Neural cell (in vitro differentiated cells): ENCODE data around the gene TEDC1.

Experiments
- CTCF ChIP-seq: fragments of 450-650 bp; IDR thresholded peaks from 2 replicates; pipeline ENCODE4 v1.5.1; 2014; ENCODE audit warnings: antibody characterized with exemption, mild to moderate bottlenecking, moderate library complexity; ENCODE audit not compliant: poor library complexity, severe bottlenecking
- EP300 ChIP-seq: fragments of 450-650 bp; conservative IDR thresholded peaks from 2 replicates; pipeline ENCODE4 v1.6.1; 2014; ENCODE audit warnings: antibody characterized with exemption, mild to moderate bottlenecking, moderate library complexity; ENCODE audit not compliant: poor library complexity, severe bottlenecking
- EZH2 ChIP-seq: fragments of 200-600, 300-800 bp; shearing (Covaris generic), sonication (generic); IDR thresholded peaks from 2 replicates; pipeline ENCODE4 v1.6.1; 2014; ENCODE audit warnings: antibody characterized with exemption, low read length, borderline replicate concordance, mild to moderate bottlenecking; ENCODE audit not compliant: insufficient read depth, poor library complexity, severe bottlenecking
- MXI1 ChIP-seq: fragments of 450-650 bp; conservative IDR thresholded peaks from 2 replicates; pipeline ENCODE4 v1.6.1; 2014; ENCODE audit warnings: antibody characterized with exemption, mild to moderate bottlenecking; ENCODE audit not compliant: poor library complexity, severe bottlenecking
- POLR2AphosphoS5 ChIP-seq: IDR thresholded peaks from 2 replicates; pipeline ENCODE4 v1.6.1; 2012
- REST ChIP-seq: IDR thresholded peaks from 2 replicates; pipeline ENCODE4 v1.6.1; 2012; ENCODE audit warnings: borderline replicate concordance
- SMC3 ChIP-seq: fragments of 450-650 bp; conservative IDR thresholded peaks from 2 replicates; pipeline ENCODE4 v1.6.1; 2014; ENCODE audit warnings: antibody characterized with exemption, mild to moderate bottlenecking, moderate library complexity; ENCODE audit not compliant: poor library complexity
- TAF1 ChIP-seq: IDR thresholded peaks from 2 replicates; pipeline ENCODE4 v1.6.1; 2012; ENCODE audit warnings: low read depth

- TF ChIP-seq TAF1 (no peak), CTCF (no peak), EZH2 (no peak), REST (no peak), POLR2AphosphoS5 (no peak), SMC3 (no peak), MXI1 (no peak), EP300 (no peak)
Measured at GRCh38 chr14:105456736-105457617, 34.1 kb upstream of the TEDC1 start.
